ENCODE results near the gene HGD. TPM values are rescaled to one million over a fixed set of nuclear protein-coding genes. Genes with fewer than 3 reads are reported as not detected.
"Not testable (repeated sequence)": the region's sequence is repeated elsewhere in the genome, so short reads cannot be mapped to it uniquely, and the experiment has no call there.

Gene HGD
- total RNA-seq, result 10 to 100 TPM; 40.5 to 62.9 TPM
- long read RNA-seq, transcript HGD-201 (14 exons, 2,005 nt), result major isoform, 50 of 68 reads
- long read RNA-seq, partial matches to known transcripts, result 4 of 68 reads
- long read RNA-seq, other reads (novel, unspliced or antisense), result 14 of 68 reads

DNA sequence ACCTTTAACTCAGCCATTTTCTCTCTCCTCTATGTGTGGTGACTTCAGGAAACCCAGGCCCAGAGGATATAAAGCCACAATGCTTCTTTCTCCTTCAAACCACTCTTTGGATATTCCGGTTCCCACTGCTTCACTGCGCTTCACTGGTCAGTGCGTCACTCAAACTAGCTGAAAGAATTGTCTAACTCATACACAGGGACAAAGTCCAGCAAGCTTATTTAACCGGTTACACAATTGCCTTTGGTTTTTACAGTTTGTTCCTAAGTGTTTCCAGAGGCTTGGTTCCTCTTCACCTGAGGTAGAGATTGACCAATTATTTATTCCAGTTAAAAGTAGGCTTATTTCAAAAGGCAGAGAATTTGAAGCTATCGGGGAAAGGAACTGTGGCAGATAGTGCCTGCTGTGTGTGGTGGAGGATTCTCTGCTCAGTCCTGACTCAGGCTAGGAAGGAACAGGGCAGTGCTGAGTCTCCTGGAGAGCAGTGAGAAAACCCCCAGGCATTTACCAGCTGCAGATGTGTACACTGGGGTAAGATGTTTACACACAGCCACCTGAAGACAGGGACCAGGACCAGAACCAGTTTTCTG lies at the start of gene HGD:
Gene HGD (minus strand): TSS at position 145 of the 587 bp plus-strand sequence. CDS start 128 bp downstream, at position 17.
- DNase-seq, result peak; percentile 40 to 68

DNA sequence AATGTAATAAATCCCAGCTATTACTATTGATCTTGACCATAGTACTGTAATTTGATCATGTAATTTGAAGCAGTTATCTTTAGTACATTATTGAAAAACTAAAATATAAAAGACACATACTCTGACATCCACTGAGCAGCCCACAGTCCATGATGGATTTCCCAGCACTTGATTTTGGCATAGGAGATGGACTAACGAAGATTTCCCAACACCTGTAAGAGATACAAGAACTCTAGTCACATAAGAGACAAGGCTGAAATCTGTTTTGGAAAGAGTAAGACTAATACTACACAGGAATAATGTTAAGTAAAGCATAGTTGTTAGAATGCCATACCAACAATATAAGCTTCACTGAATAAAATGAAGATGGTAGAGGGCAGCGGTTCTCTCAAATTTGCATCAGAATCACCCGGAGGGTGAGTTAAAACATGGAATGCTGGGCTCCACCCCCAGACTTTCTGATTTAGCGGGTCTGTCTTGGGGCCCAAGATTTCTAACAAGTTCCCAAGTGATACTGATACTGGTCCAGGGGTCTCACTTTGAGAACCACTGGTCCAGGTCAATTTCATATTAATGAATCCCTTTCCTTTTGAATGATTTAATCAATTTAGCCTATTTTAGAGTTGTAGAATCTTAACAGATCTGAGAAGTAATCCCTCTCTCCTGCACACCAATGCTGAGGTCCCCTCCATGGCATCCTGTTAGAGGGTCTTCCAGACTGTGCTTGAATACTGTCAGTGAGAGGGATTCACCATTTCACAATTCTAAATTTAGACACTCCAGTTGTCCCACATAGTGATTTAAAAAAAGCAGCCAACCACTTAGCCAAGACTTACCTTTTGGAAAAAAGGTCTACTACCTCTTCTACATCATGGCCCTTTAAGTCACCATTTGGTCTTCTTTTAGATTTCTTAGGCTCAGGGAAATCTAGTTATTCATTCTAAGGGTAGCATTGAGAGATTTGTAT lies 48.8 kb upstream of the HGD start:
- intact Hi-C loops (cut with DNase I, micrococcal nuclease), result no loop called here
- DNase-seq, result no peak
- ATAC-seq, result no peak

More for the DNA sequence above, at the start of gene HGD:
- intact Hi-C loops (cut with DNase I, micrococcal nuclease), result no loop called here
- peak; percentile 82 for ATAC-seq

DNA sequence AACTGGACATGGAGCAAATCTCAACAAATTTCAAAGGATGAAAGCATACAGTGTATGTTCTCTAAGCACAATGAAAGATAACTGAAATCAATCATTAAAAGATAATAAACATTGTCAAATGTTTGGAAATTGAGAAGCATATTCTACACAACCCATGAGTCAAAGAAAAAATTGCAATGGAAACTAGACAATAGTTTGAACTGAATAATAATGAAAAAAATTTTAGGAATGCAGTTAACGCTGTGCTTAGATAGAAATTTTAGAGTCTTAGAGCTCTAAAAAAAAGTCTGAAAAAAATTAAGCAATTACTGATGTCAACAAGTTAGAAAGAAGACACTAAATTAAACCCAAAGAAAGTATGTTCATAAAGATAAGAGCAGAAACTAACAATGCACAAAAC lies 44.8 kb upstream of the HGD start:
- intact Hi-C loops (cut with DNase I, micrococcal nuclease), result no loop called here
- no peak for ATAC-seq

GRCh38 chr3:120719167-120719834 lies 37.3 kb upstream of the HGD start:
- ATAC-seq (peak; percentile 27), DNase-seq (peak; percentile 72 to 85)
- intact Hi-C loops (cut with DNase I, micrococcal nuclease), result not testable (repeated sequence)

More for the DNA sequence above, 44.8 kb upstream of the HGD start:
- no peak for DNase-seq

DNA sequence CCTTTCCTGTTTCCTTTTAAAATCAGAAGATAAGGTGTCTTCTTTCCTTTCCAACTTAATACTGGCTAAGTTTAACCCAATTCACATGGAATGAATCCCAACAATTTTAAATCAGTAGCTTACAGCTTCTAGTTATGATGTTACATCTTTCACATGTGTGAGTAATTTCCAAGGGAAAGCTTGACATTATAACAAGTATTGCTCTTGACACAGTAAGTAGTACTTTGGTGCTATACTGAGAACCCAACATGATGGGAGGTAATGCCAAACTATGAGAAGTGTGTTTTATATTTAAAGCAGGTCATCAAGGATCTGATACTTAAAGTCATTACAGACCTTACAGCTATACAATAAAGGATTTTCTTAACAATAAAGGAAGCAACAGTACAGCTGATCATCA lies 31.2 kb upstream of the HGD start:
- intact Hi-C loops (cut with DNase I, micrococcal nuclease), result no loop called here
- DNase-seq (no peak), ATAC-seq (no peak)

- DNase-seq (no peak), ATAC-seq (no peak)
- intact Hi-C loops (cut with DNase I, micrococcal nuclease), result no loop called here
Observed at GRCh38 chr3:120710369-120710768, 28.3 kb upstream of the HGD start.

DNA sequence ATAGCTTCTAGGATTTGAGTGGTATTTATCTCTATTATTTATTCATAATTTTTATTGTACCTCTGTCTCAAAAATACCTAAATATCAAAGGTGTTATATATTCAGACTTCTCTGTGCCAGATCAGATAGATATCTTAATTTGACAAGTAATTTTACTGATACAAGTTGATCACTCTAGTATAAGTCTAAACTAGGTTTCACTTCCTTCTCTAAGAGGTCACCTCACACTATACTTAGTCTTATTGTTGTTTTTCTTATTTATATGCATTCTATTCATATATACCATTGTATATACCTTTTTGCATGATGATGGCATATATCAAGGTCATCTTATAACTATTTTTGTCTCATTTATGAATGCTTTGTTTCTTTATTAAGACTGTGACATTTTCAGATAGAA lies 26.4 kb upstream of the HGD start:
- DNase-seq (no peak), ATAC-seq (no peak)
- intact Hi-C loops (cut with DNase I, micrococcal nuclease), result no loop called here

GRCh38 chr3:120706950-120707349 lies 24.9 kb upstream of the HGD start:
- intact Hi-C loops (cut with DNase I, micrococcal nuclease), result no loop called here
- ATAC-seq, result no peak
- DNase-seq, result no peak

- DNase-seq (no peak), ATAC-seq (no peak)
- intact Hi-C loops (cut with DNase I, micrococcal nuclease), result no loop called here
Observed at GRCh38 chr3:120705884-120706582, 24.0 kb upstream of the HGD start.

- ATAC-seq, result no peak
- no peak for DNase-seq
- intact Hi-C loops (cut with DNase I, micrococcal nuclease), result no loop called here
Observed at GRCh38 chr3:120699333-120699732, 17.3 kb upstream of the HGD start.

- ATAC-seq (peak; percentile 99), DNase-seq (no peak)
- intact Hi-C loops (cut with DNase I, micrococcal nuclease), result no loop called here
Observed at GRCh38 chr3:120693439-120694171, 11.6 kb upstream of the HGD start.

GRCh38 chr3:120689395-120689794 lies 7.4 kb upstream of the HGD start:
- ATAC-seq (peak; percentile 27), DNase-seq (no peak)
- intact Hi-C loops (cut with DNase I, micrococcal nuclease), result no loop called here

- no peak for DNase-seq
- intact Hi-C loops (cut with DNase I, micrococcal nuclease), result no loop called here
- ATAC-seq, result no peak
Observed at GRCh38 chr3:120688121-120688520, 6.1 kb upstream of the HGD start.

DNA sequence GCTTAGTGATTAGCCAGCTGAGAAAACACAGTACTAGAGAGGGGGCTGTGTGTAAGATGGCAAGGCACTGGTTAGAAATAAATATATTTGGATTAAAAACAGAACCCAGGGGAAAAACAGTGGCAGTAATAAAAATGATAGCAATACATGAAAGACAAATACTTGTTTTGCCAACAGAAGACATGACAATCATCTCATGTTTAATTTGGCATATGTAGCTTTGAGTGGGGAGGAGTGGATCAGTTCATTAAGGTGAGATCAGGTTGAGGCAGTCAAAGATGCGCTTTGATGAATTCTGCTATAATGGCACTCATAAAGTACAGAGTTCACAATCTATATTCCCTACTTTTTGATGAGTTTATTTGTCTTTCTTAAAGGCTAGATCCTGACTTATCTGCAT lies 3.4 kb upstream of the HGD start:
- ATAC-seq (no peak), DNase-seq (no peak)
- intact Hi-C loops (cut with DNase I, micrococcal nuclease), result no loop called here

- DNase-seq, result no peak
- ATAC-seq, result no peak
- intact Hi-C loops (cut with DNase I, micrococcal nuclease), result no loop called here
Observed at GRCh38 chr3:120684896-120685295, 2.9 kb upstream of the HGD start.

DNA sequence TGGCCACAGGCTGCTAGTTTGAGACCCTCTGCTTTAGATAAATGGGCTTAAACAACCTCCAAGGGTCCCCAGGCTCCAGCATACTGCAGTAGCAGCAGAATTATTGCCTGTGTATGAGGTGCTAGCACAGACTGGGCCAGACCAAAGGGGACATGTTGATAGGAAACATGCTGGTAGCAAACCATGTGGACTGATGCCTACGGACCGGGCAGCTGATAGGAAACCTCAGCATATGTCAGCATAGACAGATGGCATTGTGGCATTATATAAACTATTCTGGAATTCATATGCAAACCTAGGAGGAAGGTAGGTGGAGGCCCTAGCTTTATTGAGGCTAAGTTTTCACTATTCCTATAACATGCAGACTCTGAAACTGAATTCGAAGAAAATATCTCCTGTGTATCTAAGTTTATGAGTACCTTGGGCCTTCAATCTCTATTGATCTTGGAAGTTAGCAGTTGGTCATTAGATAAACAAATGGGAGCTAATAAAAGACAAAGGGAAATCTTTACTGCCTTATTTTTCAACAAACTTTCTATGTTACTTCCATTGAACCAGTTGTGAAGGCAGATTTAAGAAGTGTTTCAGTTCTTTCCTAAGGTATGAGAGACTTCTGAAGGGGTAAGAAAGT lies 1.7 kb upstream of the HGD start:
- intact Hi-C loops (cut with DNase I, micrococcal nuclease), result no loop called here
- no peak for ATAC-seq
- no peak for DNase-seq

GRCh38 chr3:120683213-120683612 lies 1.2 kb upstream of the HGD start:
- ATAC-seq (no peak), DNase-seq (no peak)
- intact Hi-C loops (cut with DNase I, micrococcal nuclease), result no loop called here

- ATAC-seq (no peak), DNase-seq (no peak)
- intact Hi-C loops (cut with DNase I, micrococcal nuclease), result no loop called here
Observed at GRCh38 chr3:120681506-120682038, 467 bp downstream of the HGD start.

Measured in left colon (tissue), 2 donors.